CD14-positive monocyte (primary cell): Measurements from ENCODE around the gene MTG2. TPM values are rescaled to one million over a fixed set of nuclear protein-coding genes. Genes with fewer than 3 reads are reported as not detected.

Experiments used
- DNase-seq, 3 donors: peaks; one replicate each; pipeline ENCODE4 v3.0.0-alpha.2; 2011 to 2022
- H2AFZ ChIP-seq: 2 replicates; pipeline ENCODE4 v1.6.0; 2012; ENCODE audit warnings: mild to moderate bottlenecking, low read depth, low read length, inconsistent platforms; ENCODE audit not compliant: insufficient read depth, poor library complexity, severe bottlenecking
- H3K27ac ChIP-seq, 2 donors: 1 replicate in 1 of 2; 2 replicates in 1 of 2; pipeline ENCODE4 v1.5.1; 2012 to 2013; ENCODE audit warnings: low read length in 2 of 2, control low read depth in 1 of 2, inconsistent platforms in 1 of 2, low read depth in 1 of 2, mild to moderate bottlenecking in 1 of 2
- H3K27me3 ChIP-seq, 2 donors: one replicate each; pipeline versions ENCODE4 v1.6.0 to v1.6.1; 2011 to 2013; ENCODE audit warnings: low read length in 2 of 2; ENCODE audit not compliant: control insufficient read depth in 2 of 2, insufficient read depth in 2 of 2
- H3K36me3 ChIP-seq, 2 donors: replicated peaks in 1 of 2; 1 replicate in 1 of 2; 2 replicates in 1 of 2; pipeline versions ENCODE4 v1.5.1 to v1.6.1; 2012 to 2013; ENCODE audit warnings: low read length in 2 of 2, control low read depth in 1 of 2, inconsistent platforms in 1 of 2, mild to moderate bottlenecking in 1 of 2; ENCODE audit not compliant: insufficient read depth in 2 of 2, control insufficient read depth in 1 of 2
- H3K4me1 ChIP-seq, 2 donors: 1 replicate in 1 of 2; 2 replicates in 1 of 2; pipeline versions ENCODE4 v1.5.1 to v1.6.1; 2012 to 2013; ENCODE audit warnings: low read length in 2 of 2, control low read depth in 1 of 2, inconsistent platforms in 1 of 2, mild to moderate bottlenecking in 1 of 2, moderate library complexity in 1 of 2; ENCODE audit not compliant: insufficient read depth in 2 of 2, control insufficient read depth in 1 of 2
- H3K4me2 ChIP-seq: replicated peaks from 2 replicates; pipeline ENCODE3; 2012; ENCODE audit warnings: low read length, moderate library complexity, mild to moderate bottlenecking; ENCODE audit not compliant: poor library complexity, severe bottlenecking; ENCODE audit errors: extremely low read depth
- H3K4me3 ChIP-seq, 3 experiments: fragments of 200-600 bp in 1 of 3; sonication (generic) in 1 of 3; replicated peaks in 1 of 3; 1 replicate in 2 of 3; 2 replicates in 1 of 3; pipeline ENCODE4 v1.5.1; 2011 to 2013; ENCODE audit warnings: low read length in 3 of 3, mild to moderate bottlenecking in 3 of 3, control low read depth in 2 of 3, low read depth in 2 of 3, inconsistent platforms in 1 of 3, moderate library complexity in 1 of 3
- H3K79me2 ChIP-seq: 2 replicates; pipeline ENCODE4 v1.6.0; 2012; ENCODE audit warnings: mild to moderate bottlenecking, control low read depth, inconsistent platforms, low read length, moderate library complexity; ENCODE audit not compliant: insufficient read depth
- H3K9ac ChIP-seq: 2 replicates; pipeline ENCODE4 v1.6.0; 2017; ENCODE audit warnings: low read length, mild to moderate bottlenecking; ENCODE audit not compliant: insufficient read depth, poor library complexity, severe bottlenecking
- H3K9me3 ChIP-seq, 2 donors: replicated peaks in 1 of 2; 1 replicate in 1 of 2; 2 replicates in 1 of 2; pipeline versions ENCODE4 v1.5.1 to v1.6.1; 2012 to 2013; ENCODE audit warnings: low read length in 2 of 2, control low read depth in 1 of 2; ENCODE audit not compliant: control insufficient read depth in 1 of 2, insufficient read depth in 1 of 2
- H4K20me1 ChIP-seq: 2 replicates; pipeline ENCODE4 v1.6.0; 2012; ENCODE audit warnings: mild to moderate bottlenecking, low read length, control low read depth, moderate library complexity; ENCODE audit not compliant: insufficient read depth
- H3K27ac Mint-ChIP-seq, 7 donors: one replicate each; pipeline ENCODE4 v1.8.0; 2020; ENCODE audit warnings: mild to moderate bottlenecking in 7 of 7, mixed read lengths in 7 of 7, moderate library complexity in 6 of 7, inconsistent platforms in 2 of 7
- H3K27me3 Mint-ChIP-seq, 3 donors: one replicate each; pipeline ENCODE4 v1.8.0; 2021 to 2022; ENCODE audit warnings: low read depth in 3 of 3, mild to moderate bottlenecking in 3 of 3, mixed read lengths in 3 of 3, moderate library complexity in 3 of 3, inconsistent platforms in 1 of 3
- H3K36me3 Mint-ChIP-seq, 2 donors: one replicate each; pipeline ENCODE4 v1.8.0; 2020; ENCODE audit warnings: mixed read lengths in 2 of 2, inconsistent platforms in 1 of 2, mild to moderate bottlenecking in 1 of 2
- H3K4me1 Mint-ChIP-seq: one replicate; pipeline ENCODE4 v1.8.0; 2020; ENCODE audit warnings: mild to moderate bottlenecking, mixed read lengths
- H3K4me3 Mint-ChIP-seq, 2 donors: one replicate each; pipeline ENCODE4 v1.8.0; 2020; ENCODE audit warnings: mild to moderate bottlenecking in 2 of 2, mixed read lengths in 2 of 2, moderate library complexity in 1 of 2
- H3K9me3 Mint-ChIP-seq, 7 donors: one replicate each; pipeline ENCODE4 v1.8.0; 2020 to 2022; ENCODE audit warnings: mixed read lengths in 7 of 7, mild to moderate bottlenecking in 6 of 7, moderate library complexity in 6 of 7, inconsistent platforms in 2 of 7
- WGBS: methylation state at CpG from one replicate; pipeline ENCODE4 v1.1.5; 2013; ENCODE audit warnings: missing lambda C conversion rate; ENCODE audit not compliant: insufficient coverage; 5-methylcytosine and 5-hydroxymethylcytosine counted together
- intact Hi-C, 2 donors: fragments of 100-400 bp; cut with micrococcal nuclease; formaldehyde crosslinking; loops; one replicate each; pipeline versions ENCODE4 v1.15.0 to v1.15.1; 2023
- polyA plus RNA-seq, 3 donors: library from polyadenylated mRNA; depleted of rRNA in 1 of 3; unstranded in 2 of 3; stranded (reverse) in 1 of 3; fragments of 300-500 nt in 2 of 3; fragments of >200 nt in 1 of 3; fragmentation: Illumina TruSeq in 2 of 3; gene quantifications; 1 replicate in 2 of 3; 2 replicates in 1 of 3; pipeline ENCODE4 v1.2.3, GENCODE V29; 2012 to 2021
- TF ChIP-seq, protein P1 (sequence below): fragments of 200-600 bp; IDR thresholded peaks from one replicate; pipeline ENCODE4 v1.8.0; 2022; ENCODE audit warnings: antibody characterized with exemption, mild to moderate bottlenecking

The MTG2 gene
- polyA plus RNA-seq, 3 donors, result 10.8 to 16.1 (median 14.9) TPM

DNA sequence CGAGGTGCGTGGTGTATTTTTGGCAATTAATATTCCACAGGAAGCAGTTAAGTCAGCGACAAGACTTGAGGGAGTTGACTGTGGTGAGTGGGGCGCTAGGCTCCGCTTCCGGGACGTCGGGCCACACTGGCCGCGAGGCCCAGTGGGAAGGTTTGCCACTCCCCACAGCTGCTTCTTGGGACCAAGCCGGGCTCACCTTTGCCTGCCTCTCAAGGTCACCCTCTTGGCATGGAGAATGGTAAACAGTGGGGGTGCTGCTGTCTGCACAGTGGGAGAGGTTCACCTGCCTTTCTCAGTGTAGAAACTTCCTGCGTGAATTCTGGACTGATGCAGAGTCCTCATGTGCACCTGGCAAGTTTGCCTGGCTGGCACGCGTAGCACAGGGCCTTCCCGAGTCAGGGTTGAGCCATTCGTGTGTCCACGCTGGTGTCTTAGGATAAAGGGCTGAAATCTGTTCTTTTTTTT is 61.8 kb downstream of the MTG2 start:
- H3K36me3 Mint-ChIP-seq, result peaks cover 30 to 47% of the 10 kb centered on the region in 2 donors
- H4K20me1 ChIP-seq, result peaks cover 99% of the 10 kb centered on the region
- WGBS, result 59% methylated on average over 10 of the region's 17 CpGs

GRCh38 chr20:62245911-62246280 is 63.1 kb downstream of the MTG2 start:
- H3K4me1 Mint-ChIP-seq, result peaks cover 24% of the 10 kb centered on the region
- peaks cover 95% of the 10 kb centered on the region for H3K79me2 ChIP-seq
- no peak overlapping the region for H3K4me2 ChIP-seq
- H2AFZ ChIP-seq, result no peak overlapping the region
- H3K36me3 Mint-ChIP-seq, result peaks cover 30 to 46% of the 10 kb centered on the region in 2 donors
- H3K27ac Mint-ChIP-seq, result no peak overlapping the region
- TF ChIP-seq, protein P1, sequence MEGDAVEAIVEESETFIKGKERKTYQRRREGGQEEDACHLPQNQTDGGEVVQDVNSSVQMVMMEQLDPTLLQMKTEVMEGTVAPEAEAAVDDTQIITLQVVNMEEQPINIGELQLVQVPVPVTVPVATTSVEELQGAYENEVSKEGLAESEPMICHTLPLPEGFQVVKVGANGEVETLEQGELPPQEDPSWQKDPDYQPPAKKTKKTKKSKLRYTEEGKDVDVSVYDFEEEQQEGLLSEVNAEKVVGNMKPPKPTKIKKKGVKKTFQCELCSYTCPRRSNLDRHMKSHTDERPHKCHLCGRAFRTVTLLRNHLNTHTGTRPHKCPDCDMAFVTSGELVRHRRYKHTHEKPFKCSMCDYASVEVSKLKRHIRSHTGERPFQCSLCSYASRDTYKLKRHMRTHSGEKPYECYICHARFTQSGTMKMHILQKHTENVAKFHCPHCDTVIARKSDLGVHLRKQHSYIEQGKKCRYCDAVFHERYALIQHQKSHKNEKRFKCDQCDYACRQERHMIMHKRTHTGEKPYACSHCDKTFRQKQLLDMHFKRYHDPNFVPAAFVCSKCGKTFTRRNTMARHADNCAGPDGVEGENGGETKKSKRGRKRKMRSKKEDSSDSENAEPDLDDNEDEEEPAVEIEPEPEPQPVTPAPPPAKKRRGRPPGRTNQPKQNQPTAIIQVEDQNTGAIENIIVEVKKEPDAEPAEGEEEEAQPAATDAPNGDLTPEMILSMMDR, result no peak
- no peaks in the 10 kb centered on the region for H3K9me3 Mint-ChIP-seq
- no peaks in the 10 kb centered on the region for H3K27me3 ChIP-seq
- H3K36me3 ChIP-seq, result peaks cover 20 to 40% of the 10 kb centered on the region in 2 donors
- no peak overlapping the region for H3K9ac ChIP-seq
- no peak overlapping the region for H3K27ac ChIP-seq
- no peak for DNase-seq
- H3K4me1 ChIP-seq, result peaks cover 4 to 10% of the 10 kb centered on the region in 2 donors
- intact Hi-C loops, result no loop called here
- 95% methylated on average over 8 of the region's 19 CpGs for WGBS
- no peak overlapping the region for H3K4me3 ChIP-seq
- no peaks in the 10 kb centered on the region for H3K9me3 ChIP-seq
- no peak overlapping the region for H3K4me3 Mint-ChIP-seq
- peaks cover 0 to 4% (median 0%) of the 10 kb centered on the region in 3 donors for H3K27me3 Mint-ChIP-seq
- peaks cover 100% of the 10 kb centered on the region for H4K20me1 ChIP-seq

More for the DNA sequence above, 61.8 kb downstream of the MTG2 start:
- Histone ChIP-seq H3K9me3 (no peaks in the 10 kb centered on the region), H3K9ac (no peak overlapping the region), H3K27me3 (no peaks in the 10 kb centered on the region), H3K4me2 (no peak overlapping the region), H3K27ac (no peak overlapping the region), H3K79me2 (peaks cover 95% of the 10 kb centered on the region), H3K36me3 (peaks cover 20 to 40% of the 10 kb centered on the region in 2 donors), H3K4me3 (no peak overlapping the region), H3K4me1 (peaks cover 15 to 21% of the 10 kb centered on the region in 2 donors), H2AFZ (no peak overlapping the region)
- TF ChIP-seq, protein P1, result no peak
- Mint-ChIP-seq H3K27me3 (peaks cover 0 to 4% (median 0%) of the 10 kb centered on the region in 3 donors), H3K4me3 (no peak overlapping the region), H3K4me1 (peaks cover 36% of the 10 kb centered on the region), H3K9me3 (no peaks in the 10 kb centered on the region), H3K27ac (no peak overlapping the region)
- intact Hi-C loops, result loop anchor here in 1 of 2 donors (5.0 kb wide), 1 partner anchor 143 kb away; the partner anchor contains the start of gene RPS21
- no peak for DNase-seq
